Measurements from ENCODE around the gene C12orf42. TPM values are rescaled to one million over a fixed set of nuclear protein-coding genes. Genes with fewer than 3 reads are reported as not detected.

Gene C12orf42
- total RNA-seq, 2 experiments from 2014 or later = 3.9 to 4.8 TPM

- no peak for TF ChIP-seq CTCF (IDR thresholded peaks at IDR 0.05)
- no peak for ATAC-seq (ENCODE audit: poor library complexity)
- no peaks in the 10 kb centered on the region for H3K27me3 ChIP-seq (ENCODE audit: control insufficient read depth in 1 of 2, insufficient read depth in 2 of 2, low read length in 2 of 2)
- H3K9me3 Mint-ChIP-seq = peaks cover 2% of the 10 kb centered on the region
- ChIA-PET POLR2A (no interaction called here), CTCF (no interaction called here)
- peak overlapping the region; percentile 8 for H3K27ac Mint-ChIP-seq
- intact Hi-C loops (cut with DNase I, micrococcal nuclease) = no loop called here
- no peak for DNase-seq
- no peaks in the 10 kb centered on the region for H3K9me3 ChIP-seq (ENCODE audit: control insufficient read depth in 1 of 2, insufficient read depth in 1 of 2, low read length in 2 of 2)
- H3K4me1 Mint-ChIP-seq (ENCODE audit: low read depth) = peaks cover 19% of the 10 kb centered on the region
- peak overlapping the region; percentile 11 for H3K4me3 Mint-ChIP-seq
- peak overlapping the region in 1 of 2 donors; percentile 5 for H3K27ac ChIP-seq (ENCODE audit: low read depth in 1 of 2, low read length in 2 of 2)
- no peaks in the 10 kb centered on the region for H3K4me1 ChIP-seq (ENCODE audit: insufficient read depth, low read length)
- no peak overlapping the region for H3K4me3 ChIP-seq (ENCODE audit: low read length)
- no peaks in the 10 kb centered on the region for H3K36me3 ChIP-seq (ENCODE audit: insufficient read depth, low read length)
- no peaks in the 10 kb centered on the region for H3K27me3 Mint-ChIP-seq
- H3K36me3 Mint-ChIP-seq (ENCODE audit: low read depth) = no peaks in the 10 kb centered on the region
Measured at GRCh38 chr12:103373088-103373523, 122.7 kb downstream of the C12orf42 start.

- Histone ChIP-seq H3K4me1 (ENCODE audit: insufficient read depth, low read length) (no peaks in the 10 kb centered on the region), H3K36me3 (ENCODE audit: insufficient read depth, low read length) (no peaks in the 10 kb centered on the region), H3K4me3 (ENCODE audit: low read length) (no peak overlapping the region), H3K27me3 (ENCODE audit: control insufficient read depth in 1 of 2, insufficient read depth in 2 of 2, low read length in 2 of 2) (no peaks in the 10 kb centered on the region), H3K27ac (ENCODE audit: low read depth in 1 of 2, low read length in 2 of 2) (no peak overlapping the region), H3K9me3 (ENCODE audit: control insufficient read depth in 1 of 2, insufficient read depth in 1 of 2, low read length in 2 of 2) (no peaks in the 10 kb centered on the region)
- DNase-seq = no peak
- TF ChIP-seq CTCF (IDR thresholded peaks at IDR 0.05) = no peak
- H3K4me1 Mint-ChIP-seq (ENCODE audit: low read depth) = peaks cover 19% of the 10 kb centered on the region
- CTCF ChIA-PET = no interaction called here
- peaks cover 19% of the 10 kb centered on the region for H3K36me3 Mint-ChIP-seq (ENCODE audit: low read depth)
- peaks cover 7% of the 10 kb centered on the region for H3K9me3 Mint-ChIP-seq
- H3K27ac Mint-ChIP-seq = no peak overlapping the region
- no peaks in the 10 kb centered on the region for H3K27me3 Mint-ChIP-seq
- POLR2A ChIA-PET = no interaction called here
- no peak overlapping the region for H3K4me3 Mint-ChIP-seq
- ATAC-seq (ENCODE audit: poor library complexity) = no peak
- intact Hi-C loops (cut with DNase I, micrococcal nuclease) = no loop called here
Measured at GRCh38 chr12:103369929-103370328, 125.8 kb downstream of the C12orf42 start.

GRCh38 chr12:103368167-103368566 is 127.6 kb downstream of the C12orf42 start:
- no peaks in the 10 kb centered on the region for H3K36me3 ChIP-seq (ENCODE audit: insufficient read depth, low read length)
- CTCF ChIA-PET = no interaction called here
- DNase-seq = no peak
- no peak for ATAC-seq (ENCODE audit: poor library complexity)
- no peaks in the 10 kb centered on the region for H3K4me1 ChIP-seq (ENCODE audit: insufficient read depth, low read length)
- no peak overlapping the region for H3K27ac ChIP-seq (ENCODE audit: low read depth in 1 of 2, low read length in 2 of 2)
- Mint-ChIP-seq H3K4me3 (no peak overlapping the region), H3K27me3 (no peaks in the 10 kb centered on the region), H3K4me1 (ENCODE audit: low read depth) (peaks cover 15% of the 10 kb centered on the region), H3K36me3 (ENCODE audit: low read depth) (peaks cover 34% of the 10 kb centered on the region), H3K9me3 (peaks cover 13% of the 10 kb centered on the region), H3K27ac (no peak overlapping the region)
- no peaks in the 10 kb centered on the region for H3K27me3 ChIP-seq (ENCODE audit: control insufficient read depth in 1 of 2, insufficient read depth in 2 of 2, low read length in 2 of 2)
- no peak for TF ChIP-seq CTCF (IDR thresholded peaks at IDR 0.05)
- POLR2A ChIA-PET = no interaction called here
- no peaks in the 10 kb centered on the region for H3K9me3 ChIP-seq (ENCODE audit: control insufficient read depth in 1 of 2, insufficient read depth in 1 of 2, low read length in 2 of 2)
- H3K4me3 ChIP-seq (ENCODE audit: low read length) = no peak overlapping the region
- intact Hi-C loops (cut with DNase I, micrococcal nuclease) = no loop called here
